Activated CD4-positive, alpha-beta T cell treated with anti-CD3 and anti-CD28 coated beads, Interleukin-2, amount 10 ng/mL, durations not matched to agents 7 days and 5 days (primary cell): ENCODE results near the gene TMOD4. TPM values are rescaled to one million over a fixed set of nuclear protein-coding genes. Genes with fewer than 3 reads are reported as not detected.
"Not testable (repeated sequence)": the region's sequence is repeated elsewhere in the genome, so short reads cannot be mapped to it uniquely, and the experiment has no call there.

ENCODE experiments used
- CTCF ChIA-PET: fragments of 350-600 bp; sonication (Branson Sonifier 250); formaldehyde crosslinking; loops from one replicate; lab custom pipeline; 2021; ENCODE audit warnings: antibody characterized with exemption; lab: Charles Lee
- POLR2A ChIA-PET: fragments of 350-600 bp; sonication (Branson Sonifier 250); formaldehyde crosslinking; loops from one replicate; lab custom pipeline; 2021; ENCODE audit warnings: antibody characterized with exemption; lab: Charles Lee
- DNase-seq: peaks from one replicate; pipeline ENCODE4 v3.0.0-alpha.2; 2020
- H3K27ac Mint-ChIP-seq: one replicate; pipeline ENCODE4 v1.8.0; 2021; ENCODE audit warnings: mild to moderate bottlenecking, moderate library complexity, mixed read lengths
- H3K27me3 Mint-ChIP-seq: one replicate; pipeline ENCODE4 v1.8.0; 2021; ENCODE audit warnings: mixed read lengths
- H3K36me3 Mint-ChIP-seq: one replicate; pipeline ENCODE4 v1.8.0; 2021; ENCODE audit warnings: low read depth, mixed read lengths
- H3K4me1 Mint-ChIP-seq: one replicate; pipeline ENCODE4 v1.8.0; 2021; ENCODE audit warnings: mixed read lengths
- H3K4me3 Mint-ChIP-seq: one replicate; pipeline ENCODE4 v1.8.0; 2021; ENCODE audit warnings: mild to moderate bottlenecking, moderate library complexity, mixed read lengths
- H3K9me3 Mint-ChIP-seq: one replicate; pipeline ENCODE4 v1.8.0; 2021; ENCODE audit warnings: mixed read lengths
- total RNA-seq, 2 experiments: library from RNA; stranded (reverse); gene quantifications; one replicate each; pipeline ENCODE4 v1.2.3, GENCODE V29; 2021

The TMOD4 gene
- total RNA-seq, result 1 to 10 TPM; 2.0 to 2.7 TPM

DNA sequence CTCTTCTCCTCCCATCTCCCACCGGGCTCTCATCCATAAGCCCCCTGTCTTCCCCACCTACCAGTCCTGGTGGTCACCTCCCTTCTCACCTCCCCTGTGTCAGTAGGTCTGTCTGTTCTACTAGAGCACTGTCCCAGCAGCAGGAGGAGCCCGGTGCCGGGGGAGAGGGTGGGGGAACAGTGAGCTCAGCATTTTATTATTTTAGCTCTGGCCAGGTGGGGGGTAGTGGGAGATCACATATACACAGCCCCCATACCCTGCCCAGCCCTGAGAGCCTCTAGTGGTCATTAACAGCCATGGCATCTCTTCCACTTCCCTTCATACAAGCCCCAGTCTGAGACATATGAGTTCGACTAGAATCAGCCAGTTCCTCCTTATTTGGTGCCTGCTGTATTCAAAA lies at the start of gene TMOD4:
TMOD4 (minus strand) TSS at position 119 of the 400 bp plus-strand sequence. CDS start 1,106 bp downstream, outside the sequence.
- DNase-seq, result no peak
- no peak within 1 kb of the TSS for H3K4me3 Mint-ChIP-seq
- H3K9me3 Mint-ChIP-seq, result no peaks in the 10 kb centered on the region
- POLR2A ChIA-PET, result no interaction called here
- H3K27me3 Mint-ChIP-seq, result no peaks in the 10 kb centered on the region
- peaks cover 2% of the 10 kb centered on the region for H3K4me1 Mint-ChIP-seq
- H3K27ac Mint-ChIP-seq, result no peak within 1 kb of the TSS
- CTCF ChIA-PET, result interaction anchor here (0.9 to 1.8 kb wide), 4 partner anchors 14 to 276 kb away, joined by 3 to 5 read pairs (median 4); partner anchors contain the start of genes TNFAIP8L2 and VPS72
- peaks cover 34% of the 10 kb centered on the region for H3K36me3 Mint-ChIP-seq

DNA sequence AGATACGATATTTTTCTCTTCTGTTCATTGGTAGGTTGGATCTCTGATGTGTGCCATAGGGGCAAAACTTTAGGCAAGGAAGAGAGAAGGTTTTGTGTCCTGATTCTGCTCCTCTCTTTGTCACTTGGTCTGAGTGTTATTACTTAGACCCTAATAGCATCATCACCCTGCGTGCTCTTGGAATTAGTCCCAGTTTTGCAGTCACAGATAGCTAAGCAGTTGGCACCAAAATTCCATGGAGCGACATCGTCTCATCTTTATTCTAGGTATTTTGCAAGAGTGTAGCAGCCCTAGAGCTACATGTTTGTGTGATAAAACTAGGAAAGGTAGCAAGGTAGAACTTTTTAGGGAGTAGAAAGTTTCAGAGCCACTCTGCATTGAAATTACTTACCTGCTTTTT lies 46.3 kb upstream of the TMOD4 start:
- peaks cover 4% of the 10 kb centered on the region for H3K4me1 Mint-ChIP-seq
- CTCF ChIA-PET, result no interaction called here
- no peaks in the 10 kb centered on the region for H3K9me3 Mint-ChIP-seq
- DNase-seq, result no peak
- POLR2A ChIA-PET, result interaction anchor here (0.5 kb wide), 1 partner anchor 356 kb away, joined by 3 read pairs; no protein-coding TSS in a partner anchor
- H3K27ac Mint-ChIP-seq, result no peak overlapping the region
- H3K27me3 Mint-ChIP-seq, result no peaks in the 10 kb centered on the region
- H3K36me3 Mint-ChIP-seq, result peaks cover 25% of the 10 kb centered on the region
- H3K4me3 Mint-ChIP-seq, result no peak overlapping the region

DNA sequence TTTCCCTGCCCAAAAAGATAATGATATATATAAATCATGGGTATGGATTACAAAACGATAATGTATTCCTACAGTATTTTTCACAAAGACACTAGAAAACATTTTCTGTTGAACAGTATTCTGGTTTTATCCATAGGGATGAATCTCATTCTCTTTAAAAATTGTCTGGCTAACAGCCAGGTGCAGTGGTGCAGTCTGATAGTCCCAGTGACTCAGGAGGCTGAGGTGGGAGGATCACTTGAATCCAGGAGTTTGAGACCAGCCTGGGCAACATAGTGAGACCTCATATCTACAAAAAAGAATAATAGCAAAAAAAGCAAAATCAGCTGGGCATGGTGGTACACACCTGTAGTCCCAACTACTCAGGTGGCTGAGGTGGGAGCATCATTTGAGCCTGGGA lies 45.8 kb upstream of the TMOD4 start:
- POLR2A ChIA-PET, result interaction anchor here (0.5 kb wide), 1 partner anchor 356 kb away, joined by 3 read pairs; no protein-coding TSS in a partner anchor
- Mint-ChIP-seq H3K27ac (no peak overlapping the region), H3K4me1 (peaks cover 4% of the 10 kb centered on the region), H3K27me3 (no peaks in the 10 kb centered on the region), H3K36me3 (peaks cover 22% of the 10 kb centered on the region), H3K9me3 (no peaks in the 10 kb centered on the region), H3K4me3 (no peak overlapping the region)
- no peak for DNase-seq
- CTCF ChIA-PET, result no interaction called here

DNA sequence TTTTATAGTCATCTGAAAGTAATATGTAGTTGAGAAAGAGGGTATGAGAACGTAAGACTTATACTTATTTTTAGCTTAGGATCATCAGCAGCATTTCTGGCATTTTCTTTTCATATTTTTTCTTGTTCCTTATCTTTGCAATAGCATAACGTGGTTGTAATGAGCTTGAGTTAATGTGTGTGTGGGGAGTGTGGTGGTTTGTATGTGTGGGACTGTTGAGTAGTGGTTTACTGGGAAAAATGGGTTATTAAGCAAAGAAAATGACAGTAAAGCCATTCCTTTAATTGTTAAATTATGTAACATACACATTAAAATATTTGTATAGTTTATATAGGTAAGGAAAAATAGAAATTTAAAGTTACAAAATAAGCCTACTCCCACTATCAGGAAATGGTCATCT lies 37.8 kb upstream of the TMOD4 start:
- H3K27me3 Mint-ChIP-seq, result no peaks in the 10 kb centered on the region
- peaks cover 44% of the 10 kb centered on the region for H3K4me1 Mint-ChIP-seq
- DNase-seq, result no peak
- H3K36me3 Mint-ChIP-seq, result peaks cover 26% of the 10 kb centered on the region
- no peak overlapping the region for H3K27ac Mint-ChIP-seq
- H3K9me3 Mint-ChIP-seq, result no peaks in the 10 kb centered on the region
- ChIA-PET CTCF (no interaction called here), POLR2A (no interaction called here)
- no peak overlapping the region for H3K4me3 Mint-ChIP-seq

DNA sequence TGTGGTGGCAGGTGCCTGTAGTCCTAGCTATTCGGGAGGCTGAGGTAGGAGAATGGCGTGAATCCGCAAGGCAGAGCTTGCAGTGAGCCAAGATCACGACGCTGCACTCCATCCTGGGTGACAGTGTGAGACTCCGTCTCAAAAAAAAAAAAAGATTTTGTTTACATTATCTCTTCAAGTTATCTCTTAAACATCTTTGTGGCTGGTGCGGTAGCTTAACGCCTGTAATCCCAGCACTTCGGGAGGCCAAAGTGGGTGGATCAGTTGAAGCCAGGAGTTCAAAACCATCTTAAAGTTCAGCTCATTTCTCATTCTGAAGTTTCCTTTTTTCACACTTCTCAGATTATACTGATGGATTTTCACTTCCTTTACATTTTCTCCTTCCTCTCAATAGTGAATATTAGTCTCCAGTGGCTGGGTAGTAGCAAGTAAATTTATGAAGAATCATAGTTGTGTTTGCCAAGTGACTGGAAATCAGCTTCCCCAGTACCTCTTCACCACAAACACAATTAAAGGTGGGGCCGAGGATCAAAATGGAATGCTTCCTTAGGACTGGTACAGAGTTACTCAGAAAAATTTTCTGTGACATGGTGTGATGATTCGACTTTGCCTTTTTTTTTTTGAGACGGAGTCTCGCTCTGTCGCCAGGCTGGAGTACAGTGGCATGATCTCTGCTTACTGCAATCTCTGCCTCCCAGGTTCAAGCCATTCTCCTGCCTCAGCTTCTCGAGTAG lies 36.4 kb upstream of the TMOD4 start:
- POLR2A ChIA-PET, result interaction anchor here (0.7 kb wide), 1 partner anchor 65 kb away, joined by 3 read pairs; no protein-coding TSS in a partner anchor
- peaks cover 43% of the 10 kb centered on the region for H3K4me1 Mint-ChIP-seq
- DNase-seq, result peak; percentile 44
- CTCF ChIA-PET, result interaction anchor here (0.6 to 2.3 kb wide), 7 partner anchors 10 to 187 kb away, joined by 3 to 7 read pairs (median 3); partner anchors contain the start of genes PI4KB and PSMB4
- H3K9me3 Mint-ChIP-seq, result no peaks in the 10 kb centered on the region
- peaks cover 31% of the 10 kb centered on the region for H3K36me3 Mint-ChIP-seq
- peak overlapping the region; percentile 53 for H3K4me3 Mint-ChIP-seq
- H3K27me3 Mint-ChIP-seq, result no peaks in the 10 kb centered on the region
- peak overlapping the region; percentile 86 for H3K27ac Mint-ChIP-seq

DNA sequence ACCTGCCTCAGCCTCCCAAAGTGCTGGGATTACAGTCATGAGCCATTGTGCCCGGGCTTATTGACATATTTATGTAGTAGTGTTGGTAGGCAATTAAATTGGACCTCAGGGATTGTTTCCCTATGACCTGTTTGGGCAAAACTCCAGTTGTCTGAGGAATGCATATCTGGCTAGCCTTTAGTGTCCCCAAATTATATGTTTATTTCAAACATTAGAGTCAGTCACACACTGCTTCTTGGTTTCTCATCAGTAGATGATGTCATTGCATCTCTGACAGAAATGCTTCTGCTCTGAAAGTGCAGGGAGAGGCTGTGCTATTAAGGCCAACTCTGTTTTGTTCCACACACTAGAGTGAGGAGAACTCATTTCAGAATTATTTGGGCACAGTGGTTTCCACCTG lies 35.0 kb upstream of the TMOD4 start:
- Mint-ChIP-seq H3K27me3 (no peaks in the 10 kb centered on the region), H3K4me3 (no peak overlapping the region), H3K4me1 (peaks cover 42% of the 10 kb centered on the region), H3K27ac (peak overlapping the region; percentile 86), H3K36me3 (peaks cover 37% of the 10 kb centered on the region), H3K9me3 (no peaks in the 10 kb centered on the region)
- CTCF ChIA-PET, result interaction anchor here (0.7 to 2.3 kb wide), 2 partner anchors 9 to 16 kb away, joined by 3 to 7 read pairs; no protein-coding TSS in a partner anchor
- no peak for DNase-seq
- POLR2A ChIA-PET, result no interaction called here

DNA sequence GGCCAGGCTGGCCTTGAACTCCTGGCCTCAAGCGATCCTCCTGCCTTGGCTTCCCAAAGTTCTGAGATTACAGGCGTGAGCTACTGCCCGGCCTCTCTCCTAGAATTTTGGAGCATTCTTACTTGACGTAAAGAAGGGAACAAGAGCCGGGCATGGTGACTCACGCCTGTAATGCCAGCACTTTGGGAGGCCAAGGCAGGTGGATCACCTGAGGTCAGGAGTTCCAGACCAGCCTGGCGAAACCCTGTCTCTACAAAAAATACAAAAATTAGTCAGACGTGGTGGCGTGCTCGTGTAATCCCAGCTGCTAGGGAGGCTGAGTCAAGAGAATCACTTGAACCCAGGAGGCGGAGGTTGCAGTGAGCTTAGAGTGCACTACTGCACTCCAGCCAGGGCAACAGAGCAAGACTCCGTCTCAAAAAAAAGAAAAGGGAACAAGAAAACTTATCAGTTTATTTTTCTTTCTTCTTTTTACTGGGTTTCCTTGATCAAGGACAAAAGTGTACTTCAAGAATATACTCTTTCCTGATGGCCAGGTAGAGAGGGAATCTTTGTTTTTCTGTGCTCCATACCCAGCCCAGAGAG lies 29.7 kb upstream of the TMOD4 start:
- H3K4me3 Mint-ChIP-seq, POLR2A ChIA-PET, H3K9me3 Mint-ChIP-seq, H3K27me3 Mint-ChIP-seq, DNase-seq, CTCF ChIA-PET, H3K27ac Mint-ChIP-seq: not testable (repeated sequence)
- Mint-ChIP-seq H3K36me3 (peaks cover 34% of the 10 kb centered on the region), H3K4me1 (peaks cover 40% of the 10 kb centered on the region)

DNA sequence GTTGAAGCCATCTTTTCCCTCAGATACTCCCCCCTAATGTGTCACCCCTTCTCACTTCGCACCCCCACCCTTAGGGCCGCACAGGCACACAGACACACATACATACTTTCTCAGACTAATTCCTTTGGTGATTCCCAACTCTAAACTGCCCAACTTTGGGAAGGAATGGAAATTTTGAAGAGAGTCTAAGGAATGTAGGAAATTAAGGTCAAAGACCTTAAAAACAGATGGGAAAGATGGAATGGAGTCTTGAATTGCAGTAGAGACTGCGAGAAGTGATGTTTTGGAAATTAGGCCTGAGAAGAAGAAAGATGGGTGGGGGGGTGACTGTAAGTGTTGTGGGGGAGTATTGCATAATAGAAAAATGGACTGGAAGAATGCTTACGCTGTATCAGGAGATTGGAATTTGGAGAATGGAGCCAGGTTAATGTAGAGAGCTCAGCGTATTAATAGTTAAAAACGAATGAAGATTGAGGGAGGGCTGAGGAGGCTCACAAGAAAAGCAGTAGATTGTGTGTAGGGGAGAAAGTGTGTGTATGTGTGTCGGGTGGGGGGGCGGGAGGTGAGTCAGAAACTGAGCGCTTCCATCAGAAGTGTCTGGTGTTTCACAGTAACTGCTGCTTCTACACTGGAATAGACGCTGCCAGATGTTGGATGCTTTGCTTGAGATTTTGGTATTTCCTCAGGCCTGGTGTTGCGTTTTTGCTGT lies 24.2 kb upstream of the TMOD4 start:
- ChIA-PET POLR2A (interaction anchor here (0.6 kb wide), 1 partner anchor 833 kb away, joined by 3 read pairs; no protein-coding TSS in a partner anchor), CTCF (interaction anchor here (0.6 to 1.3 kb wide), 2 partner anchors 36 to 97 kb away, joined by 5 to 7 read pairs; no protein-coding TSS in a partner anchor)
- peak overlapping the region; percentile 93 for H3K27ac Mint-ChIP-seq
- no peaks in the 10 kb centered on the region for H3K27me3 Mint-ChIP-seq
- H3K9me3 Mint-ChIP-seq, result no peaks in the 10 kb centered on the region
- H3K36me3 Mint-ChIP-seq, result peaks cover 28% of the 10 kb centered on the region
- DNase-seq, result no peak
- peak overlapping the region; percentile 100 for H3K4me3 Mint-ChIP-seq
- peaks cover 51% of the 10 kb centered on the region for H3K4me1 Mint-ChIP-seq

DNA sequence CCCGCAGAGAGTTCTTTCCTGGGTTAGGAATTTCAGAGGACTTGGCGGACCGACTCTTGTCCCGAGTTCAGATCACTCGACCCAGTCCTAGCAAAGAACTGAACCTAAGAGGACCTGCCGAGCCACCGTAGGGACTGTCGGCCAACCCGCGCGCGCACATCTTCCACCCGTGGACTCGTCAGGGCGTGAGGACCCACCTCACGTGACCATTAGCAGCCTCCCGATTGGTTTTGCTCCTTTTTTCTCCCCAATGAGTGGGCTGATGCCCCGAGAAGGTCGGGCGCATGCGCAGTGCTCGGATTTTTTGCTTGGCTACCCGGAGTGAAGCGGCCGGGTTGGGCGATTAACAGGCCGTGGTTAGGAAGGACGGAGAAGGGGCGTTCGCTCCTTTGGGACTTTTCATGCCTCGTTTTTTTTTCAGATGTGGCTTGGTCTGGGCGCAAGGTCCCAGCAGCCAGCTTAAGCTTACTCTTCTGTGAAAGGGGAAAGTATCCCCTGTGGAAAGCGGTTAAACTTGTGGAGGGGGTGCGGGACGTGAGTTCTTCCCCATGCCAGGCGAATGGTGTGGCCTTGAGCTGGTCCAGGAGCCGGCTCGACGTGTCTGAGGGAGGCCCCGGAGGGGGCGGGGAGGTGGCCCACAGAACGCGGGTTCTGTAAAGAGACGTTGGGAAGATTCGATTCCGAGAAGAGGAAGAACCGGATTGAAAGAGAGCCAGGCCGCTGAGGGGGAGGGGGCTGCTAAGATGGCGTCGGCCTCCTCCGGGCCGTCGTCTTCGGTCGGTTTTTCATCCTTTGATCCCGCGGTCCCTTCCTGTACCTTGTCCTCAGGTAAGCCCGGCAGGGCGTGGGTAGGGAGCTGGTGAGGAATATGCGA lies 22.7 kb upstream of the TMOD4 start, which contains the start of gene PIP5K1A:
PIP5K1A (plus strand) TSS at position 299 of the 874 bp plus-strand sequence; CDS start at position 744, 445 bp downstream.
- Mint-ChIP-seq H3K4me1 (peaks cover 40% of the 10 kb centered on the region), H3K9me3 (no peaks in the 10 kb centered on the region)

DNA sequence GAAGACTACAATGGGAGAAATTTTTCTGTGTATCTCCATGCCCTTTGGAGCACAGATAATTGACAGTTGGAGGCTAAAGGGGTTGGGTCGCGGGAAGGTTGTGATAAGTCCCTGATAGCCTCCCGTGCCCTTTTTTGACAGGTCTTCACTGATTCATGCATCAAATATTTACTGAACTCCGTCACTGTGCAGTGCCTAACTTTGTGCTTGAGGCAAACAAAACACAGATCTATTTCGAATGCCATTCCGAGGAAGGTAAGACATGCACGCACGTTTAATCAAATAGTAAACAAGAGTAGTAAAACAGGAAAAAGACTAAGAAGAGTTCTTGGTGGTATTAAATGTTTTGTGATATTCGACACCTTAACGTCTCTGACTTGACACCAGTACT lies 22.1 kb upstream of the TMOD4 start:
- ChIA-PET POLR2A (no interaction called here), CTCF (no interaction called here)
- Mint-ChIP-seq H3K27me3 (peaks cover 4% of the 10 kb centered on the region), H3K9me3 (no peaks in the 10 kb centered on the region), H3K36me3 (peaks cover 24% of the 10 kb centered on the region), H3K4me3 (peak overlapping the region; percentile 100), H3K4me1 (peaks cover 38% of the 10 kb centered on the region), H3K27ac (peak overlapping the region; percentile 93)
- DNase-seq, result no peak

More for the DNA sequence above, 22.7 kb upstream of the TMOD4 start, which contains the start of gene PIP5K1A:
- H3K36me3 Mint-ChIP-seq, result peaks cover 26% of the 10 kb centered on the region
- H3K27me3 Mint-ChIP-seq, result peaks cover 4% of the 10 kb centered on the region
- H3K4me3 Mint-ChIP-seq, result peak within 1 kb of the TSS; percentile 100
- peak within 1 kb of the TSS; percentile 93 for H3K27ac Mint-ChIP-seq
- CTCF ChIA-PET, result interaction anchor here (0.9 to 1.3 kb wide), 2 partner anchors 19 to 38 kb away, joined by 3 to 5 read pairs; no protein-coding TSS in a partner anchor
- POLR2A ChIA-PET, result no interaction called here
- DNase-seq, result peak; percentile 100

DNA sequence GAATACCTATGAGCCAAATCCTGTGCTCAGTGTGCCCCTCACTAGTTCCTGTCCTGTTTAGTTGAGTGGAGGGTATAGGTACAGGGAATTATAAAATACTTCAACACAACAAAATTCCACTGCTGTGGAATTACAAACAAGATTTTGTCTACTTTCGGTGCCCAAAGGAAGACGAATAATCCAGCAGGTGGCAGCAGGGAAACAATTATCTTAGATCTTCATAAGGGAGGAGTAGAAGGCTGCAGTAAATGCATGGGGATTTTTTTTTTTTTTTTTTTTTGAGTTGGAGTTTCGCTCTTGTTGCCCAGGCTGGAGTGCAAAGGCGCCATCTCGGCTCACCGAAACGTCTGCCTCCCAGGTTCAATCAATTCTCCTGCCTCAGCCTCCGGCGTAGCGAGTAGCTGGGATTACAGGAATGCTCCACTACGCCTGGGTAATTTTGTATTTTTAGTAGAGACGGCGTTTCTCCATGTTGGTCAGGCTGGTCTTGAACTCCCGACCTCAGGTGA lies 20.6 kb upstream of the TMOD4 start:
- Mint-ChIP-seq H3K4me3 (peak overlapping the region; percentile 38), H3K27ac (peak overlapping the region; percentile 71), H3K36me3 (peaks cover 17% of the 10 kb centered on the region), H3K9me3 (no peaks in the 10 kb centered on the region), H3K27me3 (peaks cover 7% of the 10 kb centered on the region), H3K4me1 (peaks cover 29% of the 10 kb centered on the region)
- CTCF ChIA-PET, result interaction anchor here (0.7 to 1.4 kb wide), 4 partner anchors 22 to 1288 kb away, joined by 3 to 4 read pairs (median 4); no protein-coding TSS in a partner anchor
- POLR2A ChIA-PET, result no interaction called here
- peak; percentile 79 for DNase-seq
